ENCODE results near the gene AGAP3. TPM values are rescaled to one million over a fixed set of nuclear protein-coding genes. Genes with fewer than 3 reads are reported as not detected.

The AGAP3 gene
- 42.8 and 45.9 TPM in 2 replicates for total RNA-seq

GRCh38 chr7:151085691-151086620 is at the start of gene AGAP3:
Gene AGAP3, plus strand, starts transcription at chr7:151086475. Its CDS starts 267 bp downstream, at chr7:151086742.

GRCh38 chr7:151047976-151048815 is 38.1 kb upstream of the AGAP3 start, which contains the start of gene ASIC3:
Gene ASIC3, plus strand, starts transcription at chr7:151048531. Its CDS starts 355 bp downstream, at chr7:151048886.

GRCh38 chr7:151057506-151057988 is 28.7 kb upstream of the AGAP3 start, which contains the start of gene CDK5:
Gene CDK5, minus strand, starts transcription at chr7:151057897. Its CDS starts 49 bp downstream, at chr7:151057848.

GRCh38 chr7:151059367-151060112 is 26.7 kb upstream of the AGAP3 start, which contains the start of gene SLC4A2:
Gene SLC4A2, plus strand, starts transcription at chr7:151059589. Its CDS starts 2,399 bp downstream, at chr7:151061988.

GRCh38 chr7:151080522-151081169 is 5.6 kb upstream of the AGAP3 start, which contains the start of gene FASTK:
Gene FASTK, minus strand, starts transcription at chr7:151080809. Its CDS starts 43 bp downstream, at chr7:151080766.

GRCh38 chr7:151083071-151083823 is 3.0 kb upstream of the AGAP3 start, which contains the start of gene TMUB1:
Gene TMUB1, minus strand, starts transcription at chr7:151083493. Its CDS starts 930 bp downstream, at chr7:151082563.

GRCh38 chr7:151167197-151167961 is 81.1 kb downstream of the AGAP3 start, which contains the start of gene GBX1:
Gene GBX1, minus strand, starts transcription at chr7:151167694. Its CDS starts 146 bp downstream, at chr7:151167548.

GRCh38 chr7:151186640-151187408 is 100.5 kb downstream of the AGAP3 start, which contains the start of gene ASB10:
Gene ASB10, minus strand, starts transcription at chr7:151187250. Its CDS starts 120 bp downstream, at chr7:151187130.

Other genes with a start within 250 kb of the AGAP3 start
- not detected in 2 replicates for gene AOC1, start 234.0 kb upstream of the AGAP3 start, total RNA-seq
- not detected in 2 replicates for gene KCNH2, start 108.2 kb upstream of the AGAP3 start, total RNA-seq
- gene NOS3, start 95.5 kb upstream of the AGAP3 start, total RNA-seq: 1.1 and 5.8 TPM in 2 replicates
- under 0.01 and 2.0 TPM in 2 replicates for gene ATG9B, start 62.0 kb upstream of the AGAP3 start, total RNA-seq
- gene ABCB8, start 58.0 kb upstream of the AGAP3 start, total RNA-seq: 26.5 and 37.4 TPM in 2 replicates
- gene ASIC3, start 37.9 kb upstream of the AGAP3 start, total RNA-seq: under 0.01 and 0.19 TPM in 2 replicates
- gene CDK5, start 28.6 kb upstream of the AGAP3 start, total RNA-seq: 18.9 and 23.4 TPM in 2 replicates
- 71.6 and 91.4 TPM in 2 replicates for gene SLC4A2, start 26.9 kb upstream of the AGAP3 start, total RNA-seq
- 68.2 and 83.2 TPM in 2 replicates for gene FASTK, start 5.7 kb upstream of the AGAP3 start, total RNA-seq
- 20.6 and 25.9 TPM in 2 replicates for gene TMUB1, start 3.0 kb upstream of the AGAP3 start, total RNA-seq
- not detected in 2 replicates for gene GBX1, start 81.2 kb downstream of the AGAP3 start, total RNA-seq
- gene ASB10, start 100.8 kb downstream of the AGAP3 start, total RNA-seq: not detected in 2 replicates
- gene H2BK1, start 124.0 kb downstream of the AGAP3 start, total RNA-seq: not detected in 2 replicates
- 64.5 and 101 TPM in 2 replicates for gene ABCF2, start 140.7 kb downstream of the AGAP3 start, total RNA-seq
- gene CHPF2, start 146.0 kb downstream of the AGAP3 start, total RNA-seq: 69.0 and 92.5 TPM in 2 replicates
- 30.3 and 39.7 TPM in 2 replicates for gene SMARCD3, start 162.2 kb downstream of the AGAP3 start, total RNA-seq

Measured in regular cardiac myocyte (primary cell).